ENCODE results near the gene GTF2A2.

GTF2A2 gene

DNA sequence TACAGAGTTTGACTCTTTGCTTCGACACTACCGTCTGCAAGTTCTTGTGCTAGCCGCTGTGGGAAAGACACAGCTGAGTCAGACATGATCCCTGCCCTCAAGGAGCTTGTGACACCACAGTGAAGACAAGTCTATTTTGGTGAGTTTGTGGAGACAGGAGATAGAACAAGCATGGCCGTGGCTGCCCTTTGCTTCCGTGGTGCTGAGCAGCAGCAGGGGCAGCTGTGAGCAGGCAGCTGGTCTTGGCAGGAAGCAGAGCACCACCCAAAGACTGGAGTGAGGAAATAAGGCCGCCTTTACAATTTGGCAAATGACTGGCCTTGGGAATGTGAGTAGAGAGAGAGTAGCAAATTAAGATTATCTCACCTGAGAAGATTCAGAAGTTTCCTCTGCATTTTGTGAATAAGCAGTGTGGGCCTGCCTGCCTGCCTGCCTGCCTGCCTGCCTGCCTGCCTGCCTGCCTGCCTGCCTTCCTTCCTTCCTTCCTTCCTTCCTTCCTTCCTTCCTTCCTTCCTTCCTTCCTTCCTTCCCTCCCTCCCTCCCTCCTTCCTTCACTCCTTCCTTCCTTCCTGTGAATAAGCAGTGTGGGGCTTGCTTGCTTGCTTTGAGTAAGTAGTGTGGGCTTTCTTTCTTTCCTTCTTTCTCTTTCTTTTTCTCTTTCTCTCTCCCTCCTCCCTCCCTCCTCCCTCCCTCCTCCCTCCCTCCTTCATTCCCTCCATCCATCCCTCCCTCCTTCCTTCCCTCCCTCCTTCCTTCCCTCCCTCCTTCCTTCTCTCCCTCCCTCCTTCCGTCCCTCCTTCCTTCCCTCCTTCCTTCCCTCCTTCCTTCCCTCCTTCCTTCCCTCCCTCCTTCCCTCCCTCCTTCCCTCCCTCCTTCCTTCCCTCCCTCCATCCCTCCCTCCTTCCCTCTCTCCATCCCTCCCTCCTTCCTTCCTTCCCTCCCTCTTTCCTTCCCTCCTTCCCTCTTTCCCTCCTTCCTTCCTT, 47.3 kb downstream of the GTF2A2 start:
- FAIRE-seq (peak; percentile 48), DNase-seq (ENCODE audit: low spot score) (no peak)

DNA sequence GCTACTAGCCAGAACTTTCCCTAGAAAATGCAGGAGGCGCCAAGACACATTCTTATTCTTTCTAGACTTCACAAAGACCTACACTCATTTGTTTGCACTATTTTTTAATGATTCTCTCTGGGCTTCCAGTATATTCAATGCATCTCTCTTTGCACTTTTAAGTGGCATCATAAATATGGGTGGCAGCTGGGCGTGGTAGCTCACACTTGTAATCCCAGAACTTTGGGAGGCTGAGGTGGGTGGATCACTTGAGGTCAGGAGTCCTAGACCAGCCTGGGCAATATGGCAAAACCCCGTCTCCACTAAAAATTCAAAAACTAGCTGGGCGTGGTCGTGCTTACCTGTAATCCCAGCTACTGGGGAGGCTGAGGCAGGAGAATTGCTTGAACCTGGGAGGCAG, 51.3 kb downstream of the GTF2A2 start:
- no peak for FAIRE-seq
- no peak for DNase-seq (ENCODE audit: low spot score)

DNA sequence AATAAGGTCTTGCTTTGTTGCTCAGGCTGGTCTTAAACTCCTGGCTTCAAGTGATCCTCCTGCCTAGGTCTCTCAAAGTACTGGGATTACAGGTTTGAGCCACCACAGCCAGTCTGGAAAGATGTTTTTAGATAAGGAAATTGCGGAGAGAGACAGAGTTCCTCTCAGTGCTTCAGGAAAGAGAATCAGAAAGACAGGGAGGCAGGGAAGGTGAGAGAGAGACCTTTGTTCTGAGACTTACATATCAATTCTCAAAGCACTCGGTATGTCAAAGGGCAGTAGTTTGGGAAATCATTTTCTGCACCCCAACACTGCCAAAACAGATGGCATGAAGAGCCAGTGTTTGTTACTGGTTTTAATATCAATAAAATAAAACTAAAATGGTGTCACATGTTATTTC, 58.9 kb downstream of the GTF2A2 start:
- DNase-seq (ENCODE audit: low spot score) (no peak), FAIRE-seq (no peak)

DNA sequence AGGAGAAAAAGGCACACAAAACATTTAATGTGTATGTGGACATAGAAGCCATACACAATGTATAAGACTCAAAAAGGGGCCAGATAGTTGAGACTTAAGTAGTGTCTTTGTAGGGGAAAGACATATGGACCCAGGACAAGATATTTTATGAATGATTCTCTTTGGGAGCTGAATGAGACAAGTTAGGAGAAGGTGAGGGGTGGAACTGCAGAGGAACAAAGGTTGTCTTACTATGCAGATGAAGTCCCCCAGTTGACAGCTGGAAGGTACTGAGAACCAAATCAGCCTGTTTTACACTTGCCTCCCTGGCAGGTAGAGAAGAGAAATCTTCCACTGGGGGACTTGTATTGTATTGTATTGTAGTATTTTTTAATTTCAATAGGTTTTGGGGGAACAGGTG, 60.7 kb downstream of the GTF2A2 start:
- FAIRE-seq (no peak), DNase-seq (ENCODE audit: low spot score) (no peak)

DNA sequence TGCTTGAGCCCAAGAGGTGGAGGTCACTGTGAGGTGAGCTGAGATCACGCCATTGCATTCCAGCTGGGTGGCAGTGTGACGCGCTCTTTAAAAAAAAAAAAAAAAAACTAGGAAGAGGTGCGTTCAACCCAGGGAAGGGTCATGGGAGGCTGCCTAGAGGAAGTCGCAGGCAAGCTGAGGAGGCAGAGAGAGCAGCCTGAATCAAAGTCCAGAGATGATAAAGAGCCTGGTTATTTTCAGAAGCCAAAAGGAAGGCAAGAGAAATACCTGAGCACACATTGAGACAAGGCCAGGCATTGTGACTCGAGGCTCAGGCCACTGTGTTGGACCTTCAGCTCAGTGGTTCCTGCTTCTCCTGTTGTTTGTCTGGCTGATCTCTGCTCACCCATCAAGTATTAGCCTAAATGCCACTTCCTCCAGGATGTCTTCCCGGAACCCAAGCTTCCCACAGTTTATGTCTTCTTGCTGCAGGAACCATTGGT, 61.8 kb downstream of the GTF2A2 start:
- no peak for DNase-seq (ENCODE audit: low spot score)
- no peak for FAIRE-seq

DNA sequence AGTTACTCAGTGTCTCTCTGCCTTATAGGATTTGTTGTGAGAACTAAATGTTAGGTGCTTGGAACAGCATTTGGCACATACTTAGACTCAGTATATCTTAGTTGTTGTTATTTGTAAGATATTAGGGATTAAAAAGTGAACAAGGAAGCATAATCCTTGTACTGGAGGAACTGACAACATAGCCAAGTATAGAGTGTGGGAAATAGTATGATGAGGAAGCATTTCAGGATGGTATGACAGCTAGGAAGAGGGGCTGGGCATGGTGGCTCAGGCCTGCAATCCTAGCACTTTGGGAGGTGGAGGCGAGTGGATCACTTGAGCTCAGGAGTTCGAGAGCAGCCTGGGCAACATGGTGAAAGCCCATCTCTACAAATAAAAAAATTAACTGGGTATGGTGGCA, 62.3 kb downstream of the GTF2A2 start:
- no peak for FAIRE-seq

DNA sequence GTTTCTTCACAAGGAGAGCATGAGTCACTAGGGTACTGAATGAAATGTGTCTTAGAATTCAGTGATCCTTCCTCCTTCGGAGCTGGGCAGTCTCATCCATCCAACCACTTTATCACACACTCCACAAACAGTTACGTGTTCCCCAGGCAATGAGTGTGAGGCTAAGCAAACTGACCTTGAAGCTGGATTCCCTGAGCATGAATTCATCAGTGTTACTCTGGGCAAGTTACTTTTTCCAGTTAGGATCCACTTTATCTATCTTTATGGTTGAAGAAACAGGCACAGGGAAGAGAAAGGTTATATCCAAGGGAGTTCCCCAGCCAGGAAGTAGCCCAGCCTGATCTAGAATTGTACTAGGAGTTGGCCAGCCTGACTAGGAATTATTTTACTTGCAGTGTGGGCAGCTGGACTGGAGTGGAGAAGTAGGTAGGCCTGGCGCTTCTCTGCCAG, 62.8 kb downstream of the GTF2A2 start:
- DNase-seq (ENCODE audit: low spot score), result peak; percentile 42
- peak; percentile 86 for FAIRE-seq

More for the DNA sequence above, 62.3 kb downstream of the GTF2A2 start:
- no peak for DNase-seq (ENCODE audit: low spot score)

DNA sequence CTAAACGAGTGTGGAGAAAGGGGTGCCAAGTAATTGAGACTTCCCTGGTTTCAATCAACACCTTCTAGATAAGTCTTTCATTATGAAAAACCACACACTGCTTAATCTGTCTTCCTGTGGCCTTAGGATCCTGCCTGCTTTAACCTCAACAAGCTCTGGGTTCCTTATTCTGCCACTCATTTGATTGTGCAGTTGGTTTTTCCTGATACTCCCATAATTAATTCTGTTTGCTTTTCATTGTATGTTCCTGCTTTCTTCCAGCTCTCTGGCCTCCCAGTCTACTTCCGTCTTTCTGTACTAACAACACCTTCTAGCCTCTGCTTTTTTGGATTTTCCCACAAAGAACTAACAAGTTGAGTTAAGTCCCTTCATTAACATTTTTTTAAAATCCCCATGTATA, 66.0 kb downstream of the GTF2A2 start:
- DNase-seq (ENCODE audit: low spot score) (no peak), FAIRE-seq (no peak)

DNA sequence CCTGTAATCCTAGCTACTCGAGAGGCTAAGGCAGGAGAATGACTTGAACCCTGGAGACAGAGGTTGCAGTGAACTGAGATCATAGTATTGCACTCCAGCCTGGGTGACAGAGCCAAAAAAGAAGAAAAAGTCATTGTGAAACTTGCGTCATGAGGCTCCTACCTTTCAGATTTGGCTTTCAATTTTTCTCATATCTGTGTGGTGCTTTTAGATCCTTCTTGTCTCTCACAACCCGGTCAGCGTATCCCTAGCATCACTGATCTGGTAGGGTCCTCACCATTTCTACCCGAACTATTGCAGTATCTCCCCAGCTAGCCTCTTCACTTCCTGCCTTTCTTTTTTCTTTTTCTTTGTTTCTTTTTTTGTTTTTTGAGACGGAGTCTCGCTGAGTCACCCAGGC, 67.3 kb downstream of the GTF2A2 start:
- FAIRE-seq, result no peak

More for the DNA sequence above, 67.3 kb downstream of the GTF2A2 start:
- no peak for DNase-seq (ENCODE audit: low spot score)

All from urothelium cell line (cell line).